Lung (tissue), 12 donors: ENCODE measurements around the gene GLMP. TPM values are rescaled to one million over a fixed set of nuclear protein-coding genes. Genes with fewer than 3 reads are reported as not detected.

ENCODE experiments used
- ATAC-seq: fragments of 200-7000 bp; cut with Tn5 transposase; one replicate; pipeline ENCODE4 v1.9.1; 2020; ENCODE audit warnings: moderate number of reproducible peaks; ENCODE audit not compliant: insufficient read depth, low FRiP score
- DNase-seq, 3 donors: peaks; one replicate each; pipeline ENCODE4 v3.0.0-alpha.2; 2013 to 2017
- H3K27ac ChIP-seq, 2 donors: one replicate each; pipeline ENCODE4 v1.5.1; 2013; ENCODE audit warnings: mild to moderate bottlenecking in 2 of 2, moderate library complexity in 2 of 2, control low read depth in 1 of 2, inconsistent platforms in 1 of 2, low read depth in 1 of 2, low read length in 1 of 2
- H3K27me3 ChIP-seq, 3 donors: one replicate each; pipeline ENCODE4 v1.5.1; 2013; ENCODE audit warnings: low read length in 2 of 3; ENCODE audit not compliant: control insufficient read depth in 3 of 3, insufficient read depth in 3 of 3
- H3K36me3 ChIP-seq, 4 donors: one replicate each; pipeline ENCODE4 v1.5.1; 2013; ENCODE audit warnings: low read length in 4 of 4, mild to moderate bottlenecking in 1 of 4, moderate library complexity in 1 of 4; ENCODE audit not compliant: control insufficient read depth in 4 of 4, insufficient read depth in 4 of 4
- H3K4me1 ChIP-seq, 5 donors: one replicate each; pipeline ENCODE4 v1.5.1; 2013; ENCODE audit warnings: low read length in 5 of 5, mild to moderate bottlenecking in 2 of 5, moderate library complexity in 1 of 5; ENCODE audit not compliant: control insufficient read depth in 5 of 5, insufficient read depth in 5 of 5
- H3K4me3 ChIP-seq: one replicate; pipeline ENCODE4 v1.5.1; 2013; ENCODE audit warnings: mild to moderate bottlenecking, control low read depth, moderate library complexity
- H3K9ac ChIP-seq, 2 donors: one replicate each; pipeline ENCODE4 v1.5.1; 2013; ENCODE audit warnings: low read length in 2 of 2, control low read depth in 1 of 2; ENCODE audit not compliant: insufficient read depth in 1 of 2
- H3K9me3 ChIP-seq, 4 donors: one replicate each; pipeline ENCODE4 v1.5.1; 2013; ENCODE audit warnings: low read length in 3 of 4, mild to moderate bottlenecking in 1 of 4, moderate library complexity in 1 of 4; ENCODE audit not compliant: control insufficient read depth in 4 of 4, insufficient read depth in 3 of 4
- CTCF ChIP-seq: IDR thresholded peaks from 2 replicates; pipeline ENCODE4 v1.5.1; 2012; ENCODE audit warnings: mild to moderate bottlenecking; ENCODE audit errors: control extremely low read depth, extremely low read depth
- WGBS, 2 donors: extraction: QIAGEN DNeasy Blood & Tissue Kit; methylation state at CpG; one replicate each; pipeline ENCODE4 v1.1.7; 2013; 5-methylcytosine and 5-hydroxymethylcytosine counted together
- polyA plus RNA-seq, 2 donors: library from polyadenylated mRNA; stranded (reverse); fragments of 200-250 nt; gene quantifications; one replicate each; pipeline ENCODE4 v1.2.1, GENCODE V29; 2013
- total RNA-seq, 2 donors: library from RNA; depleted of rRNA in 1 of 2; stranded (reverse); fragments of >200 nt in 1 of 2; gene quantifications; one replicate each; pipeline ENCODE4 v1.2.1, GENCODE V29; 2014 to 2021
- donor health status: control.
- donor health status: control.
- donor health status: Bipolar disorder and iron deficiency.
- donor health status: healthy.
- donor health status: DM: yes; HTN: yes; CAD: no.

Gene GLMP
- total and polyA plus RNA-seq, 4 donors: 30.1 to 75.8 (median 59.6) TPM

DNA sequence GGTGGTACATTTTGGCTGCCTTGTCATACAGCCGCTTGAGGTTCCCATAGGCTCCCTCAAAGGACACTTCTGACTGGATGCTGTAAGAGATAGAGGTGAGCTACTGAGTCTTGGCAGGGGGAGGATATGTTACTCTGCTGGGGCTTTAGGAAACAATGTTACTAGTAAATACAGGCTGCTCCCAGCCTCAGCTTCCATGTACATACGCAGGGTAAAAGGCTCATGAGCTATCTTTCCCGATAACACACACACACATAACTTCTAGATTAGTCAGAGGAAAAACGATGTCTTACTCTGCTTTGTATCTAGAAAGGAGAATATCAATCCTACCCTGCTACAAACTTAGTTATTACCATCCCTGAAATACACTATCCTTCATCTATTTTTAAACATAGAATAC, 27.1 kb downstream of the GLMP start:
- DNase-seq (no peak), ATAC-seq (no peak)
- Histone ChIP-seq H3K27me3 (no peaks in the 10 kb centered on the region), H3K36me3 (peaks cover 43 to 54% (median 51%) of the 10 kb centered on the region in 4 donors), H3K9ac (no peak overlapping the region), H3K4me3 (no peak overlapping the region), H3K9me3 (no peaks in the 10 kb centered on the region), H3K4me1 (no peaks in the 10 kb centered on the region), H3K27ac (no peak overlapping the region)
- 93 to 98% methylated on average over 4 of the region's 4 CpGs for WGBS, 2 donors
- TF ChIP-seq CTCF: no peak

GRCh38 chr1:156266051-156266450, 29.4 kb downstream of the GLMP start:
- 93 to 96% methylated on average over 13 of the region's 13 CpGs for WGBS, 2 donors
- Histone ChIP-seq H3K9ac (no peak overlapping the region), H3K4me3 (no peak overlapping the region), H3K9me3 (no peaks in the 10 kb centered on the region), H3K27me3 (no peaks in the 10 kb centered on the region), H3K4me1 (no peaks in the 10 kb centered on the region), H3K27ac (no peak overlapping the region), H3K36me3 (peaks cover 32 to 56% (median 47%) of the 10 kb centered on the region in 4 donors)
- no peak for ATAC-seq
- TF ChIP-seq CTCF: no peak
- DNase-seq: no peak

GRCh38 chr1:156263288-156263655, 32.2 kb downstream of the GLMP start:
- DNase-seq: no peak
- TF ChIP-seq CTCF: no peak
- no peak for ATAC-seq
- Histone ChIP-seq H3K36me3 (peaks cover 34 to 77% (median 60%) of the 10 kb centered on the region in 4 donors), H3K9me3 (no peaks in the 10 kb centered on the region), H3K27me3 (no peaks in the 10 kb centered on the region), H3K9ac (no peak overlapping the region), H3K4me1 (no peaks in the 10 kb centered on the region), H3K27ac (peak overlapping the region in 1 of 2 donors; percentile 0), H3K4me3 (no peak overlapping the region)
- WGBS, 2 donors: 88 to 97% methylated on average over 9 of the region's 9 CpGs
